Lower leg skin (tissue), 3 donors: ENCODE data around the gene MCAT.

Experiments used
- POLR2A ChIP-seq, 2 donors: fragments of 450-650 bp; IDR thresholded peaks; one replicate each; pipeline ENCODE4 v1.6.1; 2016 to 2017; ENCODE audit warnings: antibody characterized with exemption in 2 of 2, mild to moderate bottlenecking in 1 of 2, moderate library complexity in 1 of 2
- TF ChIP-seq, protein P1 (sequence below), 3 donors: fragments of 450-650 bp; IDR thresholded peaks; one replicate each; pipeline ENCODE4 v1.5.1; 2016; ENCODE audit warnings: antibody characterized with exemption in 3 of 3, mild to moderate bottlenecking in 3 of 3, moderate library complexity in 2 of 3

DNA sequence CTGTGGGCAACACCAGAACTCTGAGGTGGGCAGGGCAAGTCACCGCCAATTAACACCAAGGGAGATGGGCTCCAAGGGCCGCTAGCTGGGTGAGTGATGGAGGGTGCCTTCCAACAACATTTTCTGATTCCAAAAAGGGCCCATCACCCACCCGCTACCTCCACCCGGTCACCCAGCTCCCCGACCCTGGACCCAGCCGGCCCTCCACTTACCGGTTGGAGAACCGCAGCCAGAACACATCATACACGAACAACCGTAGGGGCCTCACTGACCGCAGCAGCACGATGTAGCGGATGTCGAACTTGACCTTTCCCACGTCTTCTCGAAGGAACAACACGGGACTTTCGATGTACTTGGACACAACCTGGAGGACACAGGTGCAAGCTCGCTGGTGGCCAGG, 29.0 kb upstream of the MCAT start:
- TF ChIP-seq, protein P1, sequence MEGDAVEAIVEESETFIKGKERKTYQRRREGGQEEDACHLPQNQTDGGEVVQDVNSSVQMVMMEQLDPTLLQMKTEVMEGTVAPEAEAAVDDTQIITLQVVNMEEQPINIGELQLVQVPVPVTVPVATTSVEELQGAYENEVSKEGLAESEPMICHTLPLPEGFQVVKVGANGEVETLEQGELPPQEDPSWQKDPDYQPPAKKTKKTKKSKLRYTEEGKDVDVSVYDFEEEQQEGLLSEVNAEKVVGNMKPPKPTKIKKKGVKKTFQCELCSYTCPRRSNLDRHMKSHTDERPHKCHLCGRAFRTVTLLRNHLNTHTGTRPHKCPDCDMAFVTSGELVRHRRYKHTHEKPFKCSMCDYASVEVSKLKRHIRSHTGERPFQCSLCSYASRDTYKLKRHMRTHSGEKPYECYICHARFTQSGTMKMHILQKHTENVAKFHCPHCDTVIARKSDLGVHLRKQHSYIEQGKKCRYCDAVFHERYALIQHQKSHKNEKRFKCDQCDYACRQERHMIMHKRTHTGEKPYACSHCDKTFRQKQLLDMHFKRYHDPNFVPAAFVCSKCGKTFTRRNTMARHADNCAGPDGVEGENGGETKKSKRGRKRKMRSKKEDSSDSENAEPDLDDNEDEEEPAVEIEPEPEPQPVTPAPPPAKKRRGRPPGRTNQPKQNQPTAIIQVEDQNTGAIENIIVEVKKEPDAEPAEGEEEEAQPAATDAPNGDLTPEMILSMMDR (IDR thresholded peaks at IDR 0.05), result no peak
- TF ChIP-seq POLR2A (IDR thresholded peaks at IDR 0.05), result no peak
